GM21619 (cell line): ENCODE results near the gene CTNNA2.

ENCODE experiments used
- ATAC-seq: cut with Tn5 transposase; IDR thresholded peaks from one replicate; pipeline ENCODE4 v1.9.1; 2021; ENCODE audit not compliant: unreplicated experiment

Gene CTNNA2

DNA sequence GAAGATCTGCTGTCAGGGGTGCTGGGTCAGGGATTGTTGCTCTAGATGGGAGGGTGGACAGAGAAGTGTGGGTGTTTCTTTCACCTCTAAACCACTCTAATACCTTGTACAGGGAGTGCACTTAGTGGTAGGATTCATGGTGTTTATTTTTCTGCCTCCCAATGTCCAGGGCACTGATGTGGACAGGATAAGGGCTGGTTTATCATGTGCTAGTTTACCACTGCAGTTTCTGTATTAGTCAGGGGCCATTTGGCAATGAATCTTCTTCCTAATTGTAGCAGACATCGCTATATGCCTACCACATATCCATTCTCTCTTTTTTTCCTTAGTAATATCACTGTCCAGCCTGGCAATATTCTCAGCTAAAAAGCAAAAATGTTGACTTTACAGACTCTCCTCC is 842.0 kb downstream of the CTNNA2 start:
- no peak for ATAC-seq

DNA sequence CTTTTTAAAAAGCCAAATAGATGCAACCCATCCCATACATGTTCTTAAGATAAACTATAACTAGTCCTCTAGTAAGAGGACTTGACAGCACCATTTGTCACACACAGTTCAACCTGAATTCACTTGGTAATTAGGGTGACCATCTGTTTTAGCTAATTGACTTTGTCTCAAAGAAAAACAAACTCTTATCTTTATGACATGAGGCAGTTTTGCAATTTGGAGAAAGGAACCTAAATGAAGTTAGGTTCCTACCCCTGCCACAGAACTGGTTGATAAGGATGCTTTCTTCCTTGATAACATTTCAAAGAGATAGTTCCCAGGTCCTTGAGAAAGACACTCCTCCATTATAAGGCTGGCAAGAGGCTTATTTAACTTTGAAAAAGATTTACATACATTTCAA is 849.1 kb downstream of the CTNNA2 start:
- ATAC-seq = no peak

DNA sequence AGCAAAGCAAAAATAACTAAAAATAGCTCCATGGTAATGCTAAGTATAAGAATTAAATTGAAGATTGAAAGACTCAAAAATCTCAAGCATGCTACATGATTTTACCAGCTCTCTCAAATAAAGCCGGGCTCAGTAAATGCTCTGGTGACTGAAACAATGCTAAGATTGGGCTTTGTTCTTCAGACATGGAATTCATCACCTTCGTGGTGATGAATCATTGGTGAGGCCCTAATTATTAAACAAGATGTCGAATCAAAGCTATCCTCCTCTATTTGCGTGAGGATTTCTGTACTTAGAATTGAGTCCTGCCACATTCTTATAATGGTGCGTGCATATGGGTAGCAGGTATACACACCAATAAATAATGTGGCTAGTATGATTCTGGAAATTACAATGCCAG is 850.5 kb downstream of the CTNNA2 start:
- no peak for ATAC-seq

DNA sequence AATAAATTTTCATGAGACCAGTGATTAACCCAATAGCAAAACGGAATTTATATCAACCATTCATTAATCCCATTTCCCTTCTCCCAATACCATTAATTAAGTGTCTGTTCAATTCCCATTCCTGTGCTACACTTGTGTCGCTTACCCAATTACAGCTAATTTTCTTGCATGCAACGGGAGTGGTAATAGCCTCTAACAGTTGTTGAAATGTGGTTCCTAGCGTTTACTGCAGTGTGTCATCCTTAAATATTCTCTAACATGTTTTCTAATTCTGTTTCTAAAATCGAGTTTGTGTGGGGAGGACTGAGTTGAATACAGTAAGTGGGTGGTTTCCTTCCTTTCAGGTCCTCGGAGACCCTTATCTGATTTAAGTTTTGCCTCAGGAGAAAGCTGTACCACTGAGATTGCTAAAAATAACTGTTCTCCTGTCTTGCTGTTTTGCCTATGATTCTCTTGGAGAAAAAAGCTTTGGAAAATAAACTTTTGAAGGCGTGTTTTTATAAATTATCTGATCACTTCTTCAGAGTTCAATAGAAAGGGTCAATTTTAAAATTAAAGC is 851.0 kb downstream of the CTNNA2 start:
- no peak for ATAC-seq

DNA sequence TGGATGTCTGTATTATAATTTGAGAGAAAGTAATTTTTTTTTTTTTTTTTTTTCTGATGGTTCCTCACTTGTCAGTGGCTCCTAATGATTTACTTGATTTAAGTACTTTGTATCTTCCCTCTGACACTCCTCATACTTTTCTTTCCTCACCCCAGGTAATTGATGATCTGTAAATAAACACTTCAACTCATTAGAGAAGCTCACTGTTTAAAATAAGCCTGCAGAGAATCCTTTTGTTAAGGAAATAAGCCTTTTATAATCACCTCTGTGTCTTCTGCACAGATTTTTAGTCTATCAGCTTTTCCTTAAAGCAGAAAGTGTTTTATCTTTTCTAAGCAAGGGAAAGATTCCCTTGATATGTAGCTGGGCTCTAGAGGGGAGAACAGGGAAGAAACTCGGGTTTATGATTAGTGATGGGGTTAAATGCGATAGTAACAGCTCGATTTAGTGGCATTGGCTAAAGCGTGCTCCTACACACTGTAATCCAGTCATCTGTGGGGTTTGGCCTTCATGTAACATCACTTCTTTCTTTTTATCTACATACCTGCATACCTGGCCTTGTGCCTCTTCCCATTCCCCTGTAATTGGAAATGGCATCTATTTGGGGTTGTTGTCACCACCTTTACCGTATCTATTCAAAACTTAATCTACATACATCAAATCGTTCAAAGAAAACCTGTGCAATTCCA is 851.8 kb downstream of the CTNNA2 start:
- no peak for ATAC-seq

DNA sequence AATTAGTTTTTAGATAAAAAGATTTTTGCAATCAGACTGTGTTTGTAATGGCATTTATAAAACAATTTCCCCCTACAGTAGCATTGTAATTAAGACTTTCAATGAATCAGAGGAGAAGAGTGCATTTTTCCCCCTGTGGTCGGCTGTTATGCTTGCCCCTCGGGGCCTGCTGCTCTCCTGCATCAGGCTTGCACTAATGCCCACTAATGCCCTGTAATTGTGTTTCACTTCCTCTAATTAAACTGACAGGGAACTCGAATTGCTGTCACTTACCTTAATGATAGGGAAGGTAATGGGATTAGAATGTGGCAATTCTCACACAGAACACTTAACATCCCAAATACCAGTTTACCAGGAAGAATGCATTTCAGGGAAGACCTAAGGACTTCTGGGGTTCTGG is 852.9 kb downstream of the CTNNA2 start:
- no peak for ATAC-seq

DNA sequence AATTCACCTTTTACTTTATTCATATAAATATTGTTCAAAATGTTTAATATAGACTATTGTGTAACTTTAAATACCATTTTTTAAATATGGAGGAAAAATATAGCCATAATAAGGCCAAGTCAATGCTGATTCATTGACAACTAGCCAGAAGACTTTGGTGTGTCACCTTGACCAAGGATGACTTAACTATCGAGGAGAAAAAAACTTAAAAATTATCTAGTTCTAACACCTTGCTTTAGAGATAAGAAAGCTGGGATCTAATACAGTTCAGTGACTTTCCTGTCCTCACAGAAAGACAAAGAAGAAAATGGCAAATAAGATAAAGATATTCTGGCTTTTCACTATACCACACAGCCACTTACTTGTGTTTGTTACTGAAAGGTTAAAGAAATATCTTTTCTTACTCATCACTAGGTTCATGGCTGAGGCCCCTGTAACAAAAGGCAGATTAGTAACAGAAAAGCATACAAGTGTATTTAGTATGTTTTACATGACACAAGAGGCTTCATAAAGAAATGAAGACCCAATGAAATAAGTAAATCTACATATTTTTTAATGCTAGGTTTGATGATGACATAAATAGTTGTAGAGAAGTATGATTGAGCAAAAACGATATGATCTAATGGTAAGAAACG is 857.6 kb downstream of the CTNNA2 start:
- ATAC-seq = no peak

DNA sequence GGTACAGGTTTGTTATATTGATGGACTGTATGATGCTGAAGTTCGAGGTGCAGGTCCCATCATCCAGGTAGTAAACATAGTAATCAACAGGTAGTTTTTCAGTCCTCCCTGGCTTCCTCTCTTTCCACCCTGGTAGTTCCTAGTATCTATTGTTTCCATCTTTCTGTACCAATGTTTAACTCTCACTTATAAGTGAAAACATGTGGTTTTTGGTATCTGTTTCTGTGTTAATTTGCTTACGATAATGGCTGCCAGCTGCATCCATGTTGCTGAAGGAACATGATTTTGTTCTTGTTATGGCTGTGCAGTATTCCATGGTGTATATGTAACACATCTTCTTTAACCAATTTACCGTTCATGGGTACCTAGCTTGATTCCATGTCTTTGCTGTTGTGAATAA is 861.3 kb downstream of the CTNNA2 start:
- no peak for ATAC-seq

DNA sequence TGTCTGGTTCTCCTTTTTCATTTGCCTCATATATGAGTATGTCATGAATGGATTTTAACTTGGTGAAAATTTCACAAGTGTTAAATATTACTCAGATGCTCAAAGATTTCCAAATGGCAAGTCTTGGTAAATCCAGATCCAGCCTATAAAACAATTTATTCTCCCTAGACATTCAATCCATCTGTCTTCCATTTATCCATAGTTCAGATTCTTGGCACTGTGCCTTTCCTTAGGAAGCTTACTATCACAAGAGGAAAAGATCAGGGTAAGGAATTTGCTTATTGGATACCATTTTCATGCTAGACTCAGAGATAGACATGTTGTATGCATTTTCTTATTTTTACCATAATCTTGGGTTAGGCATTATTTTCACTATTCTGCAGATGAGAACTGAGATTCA is 864.2 kb downstream of the CTNNA2 start:
- no peak for ATAC-seq

DNA sequence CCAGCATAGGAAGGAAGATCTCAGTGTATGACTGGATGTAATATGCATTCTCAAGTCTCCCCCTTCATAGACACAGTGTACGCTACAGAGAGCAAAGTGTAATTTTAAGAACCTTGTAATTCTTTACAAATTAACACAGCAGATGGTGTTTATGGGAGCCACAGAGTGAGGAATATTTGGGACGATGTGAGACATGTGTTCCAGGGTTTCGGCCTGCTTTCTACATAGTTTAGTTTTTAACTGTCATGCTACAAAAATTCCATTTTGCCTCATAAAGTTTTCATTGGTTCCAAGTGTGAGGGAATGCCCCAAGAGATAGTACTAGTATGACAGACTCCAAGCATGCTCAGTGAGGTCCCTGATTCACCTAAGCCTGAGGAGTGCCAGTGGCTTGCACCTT is 867.9 kb downstream of the CTNNA2 start:
- ATAC-seq = no peak

DNA sequence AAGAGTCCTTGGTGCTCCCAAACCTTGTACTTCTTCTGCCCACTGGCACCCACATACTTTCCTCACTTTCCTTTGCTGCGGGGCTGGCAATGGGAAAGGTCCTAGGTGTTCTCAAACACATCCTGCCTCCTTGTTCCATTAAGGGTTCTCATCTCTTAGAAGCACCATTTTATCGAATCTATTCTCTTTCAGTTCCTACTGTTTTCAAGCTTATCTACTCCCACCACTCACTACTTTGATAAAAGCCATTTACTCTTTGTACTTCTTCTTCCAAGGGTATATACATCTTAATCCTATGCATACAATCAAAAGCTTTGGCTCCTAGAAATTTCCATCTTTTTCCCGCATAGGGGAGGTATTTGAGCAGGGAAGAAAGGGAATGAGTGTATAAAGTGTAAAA is 868.8 kb downstream of the CTNNA2 start:
- no peak for ATAC-seq

DNA sequence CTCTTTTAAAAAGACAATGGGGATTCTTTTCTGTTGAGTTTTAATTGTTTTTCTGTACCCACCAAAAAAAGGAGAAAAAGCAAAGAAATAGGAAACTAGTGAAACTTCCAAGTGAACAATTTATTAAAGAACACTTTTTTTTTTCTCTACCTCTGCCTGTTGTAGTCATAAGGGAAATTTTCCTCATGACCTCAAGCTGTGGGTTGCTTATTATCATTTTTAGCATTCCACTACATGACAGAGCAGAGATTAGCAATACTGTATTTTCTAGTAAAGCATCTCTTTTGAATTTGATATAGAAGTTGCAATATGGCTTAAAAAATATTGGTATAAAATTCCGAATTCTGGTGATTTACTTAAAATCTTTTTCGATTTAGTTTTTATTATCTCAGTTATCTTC is 879.6 kb downstream of the CTNNA2 start:
- ATAC-seq = no peak

DNA sequence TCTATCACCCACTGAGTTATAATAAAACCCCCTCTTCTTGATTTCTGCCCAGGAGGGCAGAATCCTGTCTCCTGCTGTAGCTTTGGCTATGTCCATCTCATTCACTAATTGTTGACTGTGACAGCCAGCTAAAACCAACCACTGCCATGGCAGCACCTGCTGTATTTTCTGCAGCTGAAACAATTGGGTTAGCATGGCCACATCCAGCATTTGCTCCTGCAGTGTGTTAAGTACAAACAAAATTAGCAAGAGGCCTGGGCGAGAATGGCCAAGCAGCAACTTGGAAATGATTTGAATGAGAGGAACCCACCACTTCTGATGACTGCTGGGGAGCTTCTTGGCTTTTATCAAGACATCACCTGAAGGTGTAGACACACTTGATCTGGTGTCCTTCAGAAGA is 881.1 kb downstream of the CTNNA2 start:
- no peak for ATAC-seq

DNA sequence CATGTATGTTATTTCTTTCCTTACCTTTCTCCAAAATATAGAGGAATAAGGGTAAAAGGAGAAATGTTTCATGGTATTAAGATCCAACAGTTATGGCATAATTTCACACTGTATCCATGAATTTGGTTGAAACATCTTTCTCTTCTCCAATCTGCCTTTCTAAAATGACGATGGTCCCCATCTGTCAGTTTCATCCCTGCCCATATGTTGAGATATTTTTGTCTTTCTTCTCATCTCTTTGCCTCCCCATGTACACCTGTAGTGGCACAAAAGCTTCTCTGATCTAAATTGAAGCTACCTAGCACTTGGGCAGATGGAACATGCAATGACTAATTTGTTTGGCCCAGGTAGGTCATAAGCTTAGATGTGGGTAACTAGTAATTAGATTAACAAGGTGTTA is 882.4 kb downstream of the CTNNA2 start:
- ATAC-seq = no peak

DNA sequence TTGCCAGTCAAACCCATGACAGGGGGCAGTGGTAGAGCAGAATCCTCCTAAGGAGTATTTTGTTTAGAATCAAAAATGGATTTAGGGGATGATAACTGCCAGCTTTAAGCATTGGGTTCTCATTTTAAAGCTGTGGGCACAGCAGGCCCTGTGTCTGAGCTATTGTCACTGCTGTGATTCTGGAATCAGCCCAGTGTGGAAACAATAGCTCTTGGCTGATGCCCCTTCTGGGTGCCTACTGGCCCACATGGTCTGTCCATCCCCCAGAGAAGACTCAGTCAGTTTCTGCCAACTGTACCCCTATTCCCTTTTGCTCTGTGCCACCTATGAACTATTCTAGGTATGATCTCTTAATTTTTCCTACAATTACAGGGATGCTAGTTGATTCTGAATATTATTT is 883.4 kb downstream of the CTNNA2 start:
- ATAC-seq = no peak

DNA sequence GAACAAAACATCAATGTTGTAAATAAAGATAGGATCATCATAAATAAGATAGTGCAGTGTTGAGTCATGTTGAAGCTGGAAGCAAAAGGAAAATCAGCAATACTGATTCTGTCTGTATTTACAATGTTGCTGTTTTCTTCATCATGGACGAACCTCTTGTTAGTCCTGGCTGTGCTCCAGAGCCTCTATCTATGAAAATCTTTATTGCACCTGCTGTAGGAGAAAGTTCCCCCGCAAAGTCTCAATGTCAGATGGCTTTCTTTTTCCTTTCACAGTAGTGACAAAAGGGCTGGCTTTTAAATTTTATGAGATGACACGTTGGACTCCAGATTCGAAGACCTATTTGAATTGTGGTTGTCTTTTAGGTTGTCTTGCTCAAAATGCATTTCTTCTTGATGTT is 890.2 kb downstream of the CTNNA2 start:
- no peak for ATAC-seq

DNA sequence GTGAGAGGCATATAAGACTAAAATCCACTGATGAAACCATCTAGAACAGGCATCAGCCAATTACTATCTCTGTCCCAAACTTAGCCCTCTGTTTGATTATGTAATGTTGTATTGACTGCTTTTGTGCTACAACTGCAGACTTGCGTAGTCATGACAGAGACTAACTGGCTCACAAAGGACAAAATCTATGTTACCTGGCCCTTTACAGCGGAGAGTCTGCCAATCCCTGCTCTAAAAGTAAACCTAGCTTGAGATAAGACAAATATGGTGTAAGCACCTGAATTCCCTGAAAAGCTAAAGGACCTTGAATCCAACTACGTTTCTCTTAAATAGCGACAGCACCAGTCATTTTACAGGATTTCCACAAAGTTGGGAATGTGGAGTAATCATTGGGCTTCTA is 894.5 kb downstream of the CTNNA2 start:
- ATAC-seq = no peak

DNA sequence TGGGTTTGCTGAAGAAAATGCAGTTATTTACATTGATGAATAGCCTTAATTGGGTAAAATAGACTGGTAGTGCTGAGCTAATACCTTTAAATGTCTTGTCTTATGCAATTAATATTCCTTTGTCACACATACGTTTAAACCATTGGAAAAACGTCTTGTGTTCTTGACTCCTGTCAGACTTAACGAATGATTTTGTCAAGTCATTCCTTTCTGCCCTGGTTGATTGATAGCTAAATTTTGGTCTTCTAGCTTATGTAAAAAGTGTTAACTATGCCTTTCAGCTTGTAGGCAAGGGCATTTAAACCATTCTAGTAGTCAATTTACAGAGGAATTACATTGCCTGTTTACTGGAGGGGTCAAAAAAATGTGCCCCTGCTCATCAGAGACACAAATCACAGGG is 897.5 kb downstream of the CTNNA2 start:
- ATAC-seq = no peak

DNA sequence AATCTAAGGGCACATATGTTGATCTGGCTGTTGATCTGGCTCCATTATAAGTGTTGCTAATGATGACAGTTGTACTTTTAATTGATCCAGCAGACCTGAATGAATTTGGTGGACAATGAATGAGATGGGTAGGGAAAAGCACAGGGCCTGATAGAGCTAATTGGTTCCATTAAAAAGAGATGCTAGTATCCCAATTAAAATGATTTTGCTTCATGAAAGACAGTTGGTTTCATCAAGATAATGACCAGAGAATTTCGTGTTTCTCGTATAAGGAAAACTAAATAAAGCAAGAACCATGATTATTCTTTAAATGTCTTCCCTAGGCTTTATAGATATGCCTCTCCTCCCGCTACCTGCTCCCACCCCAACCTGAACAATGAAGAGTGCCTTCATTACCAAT is 900.3 kb downstream of the CTNNA2 start:
- no peak for ATAC-seq

DNA sequence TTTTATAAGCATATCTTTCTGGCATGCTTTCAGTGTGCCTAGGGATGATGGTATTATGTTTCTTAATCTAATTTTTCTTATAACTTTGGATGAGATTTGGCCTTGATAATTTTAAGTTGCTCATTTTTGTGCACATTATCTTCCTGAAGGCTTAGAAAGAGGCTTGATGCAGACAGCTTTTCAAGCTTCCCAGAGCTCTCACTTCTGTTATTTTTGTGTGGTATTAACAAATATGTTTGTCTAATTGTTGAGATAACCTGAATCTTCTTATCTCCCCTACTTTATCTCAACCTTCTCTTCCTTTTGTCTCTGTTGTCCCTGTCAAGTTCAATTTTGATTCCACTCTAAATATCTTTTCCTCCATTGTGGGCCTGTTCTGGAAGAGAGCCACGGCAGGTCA is 904.9 kb downstream of the CTNNA2 start:
- no peak for ATAC-seq

DNA sequence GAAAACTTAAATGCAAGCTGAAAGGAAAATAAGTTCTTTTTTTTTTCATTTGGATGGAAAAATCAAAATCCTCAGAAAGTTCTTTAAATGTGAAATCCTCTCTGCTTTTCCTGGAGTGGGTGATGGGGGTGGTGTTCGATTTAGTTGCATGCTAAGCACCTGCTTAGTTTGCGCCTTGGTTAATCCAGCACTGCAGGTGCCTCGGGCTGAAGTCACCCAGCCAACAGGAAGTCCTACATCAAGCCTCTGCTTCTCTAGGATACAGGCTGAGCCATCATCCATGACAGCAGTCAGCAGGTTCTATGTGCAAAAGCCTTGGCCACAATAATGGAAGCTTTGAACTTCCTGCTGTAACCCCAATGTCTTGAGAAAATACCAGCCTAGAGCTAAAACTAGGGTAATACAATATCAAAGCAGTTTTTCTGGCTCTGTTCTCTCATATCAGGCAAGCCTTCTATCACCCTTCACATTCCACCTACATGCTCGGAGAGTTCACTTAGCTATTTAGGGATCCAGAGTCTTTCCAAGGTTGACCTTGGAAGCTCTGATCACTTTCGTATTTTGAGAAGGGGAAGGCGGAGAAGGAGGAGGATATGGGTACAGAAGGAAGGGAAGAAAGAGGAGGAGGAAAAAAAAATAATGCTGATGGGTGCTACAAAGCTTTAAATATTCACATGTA is 907.8 kb downstream of the CTNNA2 start:
- no peak for ATAC-seq

DNA sequence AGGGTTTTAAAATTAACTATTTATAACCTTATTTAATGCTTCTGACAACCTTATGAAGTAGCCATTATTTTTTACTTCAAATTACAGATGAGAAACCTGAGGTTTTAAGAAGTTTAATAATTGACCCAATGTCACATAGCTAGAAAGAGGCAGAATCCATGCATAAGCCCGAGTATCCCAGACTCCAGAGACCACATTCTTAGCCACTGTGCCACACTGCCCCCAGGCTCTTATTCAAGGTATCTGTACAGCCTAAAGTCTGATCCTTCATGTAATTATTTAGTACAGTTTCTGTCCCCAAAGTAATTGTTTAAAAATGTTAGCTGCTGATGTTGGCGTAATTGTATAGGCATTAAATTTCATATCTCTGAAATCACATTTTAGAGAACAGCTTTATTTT is 916.4 kb downstream of the CTNNA2 start:
- ATAC-seq = no peak
